ENCODE measurements around the gene DNAI2.

Gene DNAI2

DNA sequence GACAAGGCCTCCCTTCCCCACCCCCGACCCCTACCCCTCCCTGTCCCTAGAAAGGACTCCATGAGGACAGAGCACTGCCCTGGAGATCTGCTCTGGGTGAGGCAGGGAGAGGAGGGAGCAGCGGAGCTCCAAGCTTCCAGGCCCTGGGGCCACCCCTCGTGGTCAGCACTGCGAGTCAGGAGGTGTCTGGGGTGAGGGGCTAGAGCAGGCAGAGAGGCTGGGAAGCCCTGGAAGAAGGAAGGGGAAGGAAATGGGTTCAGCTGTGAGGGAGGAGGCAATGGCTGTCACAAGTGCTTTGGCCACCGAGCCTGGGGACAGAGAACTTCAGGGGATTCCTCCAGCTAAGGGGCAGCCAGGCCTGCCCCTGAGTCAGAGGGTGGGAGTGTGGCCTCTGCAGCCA is 28.2 kb upstream of the DNAI2 start (continued):
- TF ChIP-seq ZNF146 (tag by site-specific recombination; IDR thresholded peaks at IDR 0.05) = no peak

DNA sequence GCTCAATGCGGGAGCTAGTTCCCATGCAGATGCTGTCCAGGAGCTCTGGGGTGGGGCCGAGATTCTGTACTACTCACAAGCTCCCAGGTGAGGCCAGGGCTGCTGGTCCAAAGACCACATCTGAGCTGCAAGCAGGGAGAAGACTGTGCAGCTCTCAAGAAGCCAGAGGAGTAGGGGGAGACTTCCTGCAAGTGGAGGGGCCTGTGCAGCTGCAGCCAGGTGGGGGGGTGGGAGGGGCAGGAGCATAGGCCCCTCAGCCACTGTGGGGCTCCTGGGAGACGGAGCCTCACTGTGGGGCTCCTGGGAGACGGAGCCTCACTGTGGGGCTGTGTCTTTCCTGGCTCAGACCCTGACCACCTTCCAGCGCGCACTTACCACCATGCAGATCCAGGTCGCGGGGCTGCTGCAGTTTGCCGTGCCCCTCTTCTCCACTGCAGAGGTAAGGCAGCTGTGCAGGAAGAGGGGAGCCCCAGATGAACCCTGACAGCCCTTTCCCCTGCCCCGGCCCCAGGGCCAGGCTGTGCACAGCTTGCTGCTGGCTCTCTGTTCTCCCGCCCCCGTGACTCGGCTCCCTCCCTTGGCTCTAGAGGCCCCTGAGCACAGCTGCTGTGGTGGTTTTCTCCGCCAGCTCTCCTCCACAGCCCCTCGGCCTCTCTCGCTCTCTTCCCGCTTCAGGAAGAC is 24.3 kb upstream of the DNAI2 start:
- Histone ChIP-seq H3K4me3 (ENCODE audit: low read depth, low read length) (no peak overlapping the region), H3K9me3 (ENCODE audit: control insufficient read depth, insufficient read depth, low read depth, low read length) (no peaks in the 10 kb centered on the region), H3K27ac (ENCODE audit: extremely low read depth, low read depth, low read length) (no peak overlapping the region), H3K36me3 (ENCODE audit: control insufficient read depth in 2 of 2, insufficient read depth in 1 of 2, low read length in 2 of 2) (no peaks in the 10 kb centered on the region), H3K4me1 (ENCODE audit: control insufficient read depth, insufficient read depth, low read length) (no peaks in the 10 kb centered on the region)
- ChIA-PET CTCF (interaction anchor here (0.6 to 0.7 kb wide), 3 partner anchors 46 to 758 kb away, joined by 3 to 5 read pairs (median 5); partner anchors contain the start of gene GPR142), POLR2A (no interaction called here)
- no peak for TF ChIP-seq HOXC10 (CRISPR knock-in tag; IDR thresholded peaks at IDR 0.05)

DNA sequence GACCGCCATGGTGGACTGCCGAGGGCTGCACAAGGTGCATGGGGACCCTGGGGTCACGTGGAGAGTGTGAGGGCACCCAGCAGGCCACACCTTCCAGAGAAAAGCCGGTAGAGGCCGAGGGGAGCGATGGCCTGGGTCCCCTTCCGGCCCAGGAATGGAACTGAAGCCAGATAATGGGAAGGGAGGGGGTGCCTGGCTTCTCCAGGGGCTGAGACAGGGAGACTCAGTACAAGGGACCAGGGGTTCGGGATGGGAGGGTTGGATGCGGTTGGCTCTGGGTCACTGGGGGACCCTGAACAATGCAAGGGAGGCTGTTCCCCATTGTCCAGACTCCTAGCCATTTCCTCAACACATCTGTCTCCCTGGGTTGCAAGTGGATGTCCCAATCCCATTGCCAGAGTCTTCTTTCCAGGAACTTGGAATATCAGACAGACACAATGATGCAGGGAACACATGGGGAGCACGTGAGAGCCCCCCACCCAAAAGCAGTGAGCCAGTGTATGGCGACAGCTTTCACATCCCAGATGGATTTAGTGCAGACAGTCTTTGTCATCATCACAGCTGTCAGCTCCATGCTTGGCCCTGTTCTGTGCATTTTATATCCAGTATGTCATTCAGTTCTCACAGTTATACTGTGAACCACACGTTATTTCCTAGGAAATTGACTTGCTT is 23.6 kb upstream of the DNAI2 start:
- no peak overlapping the region for H3K4me3 ChIP-seq (ENCODE audit: low read depth, low read length)
- ChIA-PET CTCF (interaction anchor here (0.6 to 1.4 kb wide), 3 partner anchors 46 to 207 kb away, joined by 3 to 5 read pairs (median 3); partner anchors contain the start of gene GPR142), POLR2A (no interaction called here)
- H3K9me3 ChIP-seq (ENCODE audit: control insufficient read depth, insufficient read depth, low read depth, low read length) = no peaks in the 10 kb centered on the region
- TF ChIP-seq ZNF169 (tag by site-specific recombination; IDR thresholded peaks at IDR 0.05) (no peak), MEIS1 (CRISPR knock-in tag; IDR thresholded peaks at IDR 0.05; ENCODE audit: borderline replicate concordance) (no peak), KLF9 (tag by site-specific recombination; IDR thresholded peaks at IDR 0.05; ENCODE audit: low read depth) (no peak), ZNF16 (tag by site-specific recombination; IDR thresholded peaks at IDR 0.05; ENCODE audit: low read depth) (no peak), ZNF2 (tag by site-specific recombination; IDR thresholded peaks at IDR 0.05) (no peak), OSR2 (tag by site-specific recombination; IDR thresholded peaks at IDR 0.05) (no peak), ZNF510 (tag by site-specific recombination; IDR thresholded peaks at IDR 0.05; ENCODE audit: insufficient replicate concordance) (no peak), ZNF394 (tag by site-specific recombination; IDR thresholded peaks at IDR 0.05; ENCODE audit: borderline replicate concordance) (no peak), ZNF585B (tag by site-specific recombination; IDR thresholded peaks at IDR 0.05) (no peak), ZNF624 (tag by site-specific recombination; IDR thresholded peaks at IDR 0.05) (no peak), ZNF138 (tag by site-specific recombination; IDR thresholded peaks at IDR 0.05; ENCODE audit: borderline replicate concordance) (no peak), ZNF223 (tag by site-specific recombination; IDR thresholded peaks at IDR 0.05) (no peak), SP2 (tag by site-specific recombination; IDR thresholded peaks at IDR 0.05) (no peak), GFI1B (tag by site-specific recombination; IDR thresholded peaks at IDR 0.05) (no peak), ZFHX2 (tag by site-specific recombination; conservative IDR thresholded peaks at IDR 0.05) (no peak), ZBTB17 (tag by site-specific recombination; IDR thresholded peaks at IDR 0.05) (no peak), ZNF19 (tag by site-specific recombination; IDR thresholded peaks at IDR 0.05; ENCODE audit: low read depth) (no peak)
- TF ChIP-seq, protein P1, sequence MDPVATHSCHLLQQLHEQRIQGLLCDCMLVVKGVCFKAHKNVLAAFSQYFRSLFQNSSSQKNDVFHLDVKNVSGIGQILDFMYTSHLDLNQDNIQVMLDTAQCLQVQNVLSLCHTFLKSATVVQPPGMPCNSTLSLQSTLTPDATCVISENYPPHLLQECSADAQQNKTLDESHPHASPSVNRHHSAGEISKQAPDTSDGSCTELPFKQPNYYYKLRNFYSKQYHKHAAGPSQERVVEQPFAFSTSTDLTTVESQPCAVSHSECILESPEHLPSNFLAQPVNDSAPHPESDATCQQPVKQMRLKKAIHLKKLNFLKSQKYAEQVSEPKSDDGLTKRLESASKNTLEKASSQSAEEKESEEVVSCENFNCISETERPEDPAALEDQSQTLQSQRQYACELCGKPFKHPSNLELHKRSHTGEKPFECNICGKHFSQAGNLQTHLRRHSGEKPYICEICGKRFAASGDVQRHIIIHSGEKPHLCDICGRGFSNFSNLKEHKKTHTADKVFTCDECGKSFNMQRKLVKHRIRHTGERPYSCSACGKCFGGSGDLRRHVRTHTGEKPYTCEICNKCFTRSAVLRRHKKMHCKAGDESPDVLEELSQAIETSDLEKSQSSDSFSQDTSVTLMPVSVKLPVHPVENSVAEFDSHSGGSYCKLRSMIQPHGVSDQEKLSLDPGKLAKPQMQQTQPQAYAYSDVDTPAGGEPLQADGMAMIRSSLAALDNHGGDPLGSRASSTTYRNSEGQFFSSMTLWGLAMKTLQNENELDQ (tag by site-specific recombination; IDR thresholded peaks at IDR 0.05; ENCODE audit: low read depth) = no peak
- TF ChIP-seq, protein P2, sequence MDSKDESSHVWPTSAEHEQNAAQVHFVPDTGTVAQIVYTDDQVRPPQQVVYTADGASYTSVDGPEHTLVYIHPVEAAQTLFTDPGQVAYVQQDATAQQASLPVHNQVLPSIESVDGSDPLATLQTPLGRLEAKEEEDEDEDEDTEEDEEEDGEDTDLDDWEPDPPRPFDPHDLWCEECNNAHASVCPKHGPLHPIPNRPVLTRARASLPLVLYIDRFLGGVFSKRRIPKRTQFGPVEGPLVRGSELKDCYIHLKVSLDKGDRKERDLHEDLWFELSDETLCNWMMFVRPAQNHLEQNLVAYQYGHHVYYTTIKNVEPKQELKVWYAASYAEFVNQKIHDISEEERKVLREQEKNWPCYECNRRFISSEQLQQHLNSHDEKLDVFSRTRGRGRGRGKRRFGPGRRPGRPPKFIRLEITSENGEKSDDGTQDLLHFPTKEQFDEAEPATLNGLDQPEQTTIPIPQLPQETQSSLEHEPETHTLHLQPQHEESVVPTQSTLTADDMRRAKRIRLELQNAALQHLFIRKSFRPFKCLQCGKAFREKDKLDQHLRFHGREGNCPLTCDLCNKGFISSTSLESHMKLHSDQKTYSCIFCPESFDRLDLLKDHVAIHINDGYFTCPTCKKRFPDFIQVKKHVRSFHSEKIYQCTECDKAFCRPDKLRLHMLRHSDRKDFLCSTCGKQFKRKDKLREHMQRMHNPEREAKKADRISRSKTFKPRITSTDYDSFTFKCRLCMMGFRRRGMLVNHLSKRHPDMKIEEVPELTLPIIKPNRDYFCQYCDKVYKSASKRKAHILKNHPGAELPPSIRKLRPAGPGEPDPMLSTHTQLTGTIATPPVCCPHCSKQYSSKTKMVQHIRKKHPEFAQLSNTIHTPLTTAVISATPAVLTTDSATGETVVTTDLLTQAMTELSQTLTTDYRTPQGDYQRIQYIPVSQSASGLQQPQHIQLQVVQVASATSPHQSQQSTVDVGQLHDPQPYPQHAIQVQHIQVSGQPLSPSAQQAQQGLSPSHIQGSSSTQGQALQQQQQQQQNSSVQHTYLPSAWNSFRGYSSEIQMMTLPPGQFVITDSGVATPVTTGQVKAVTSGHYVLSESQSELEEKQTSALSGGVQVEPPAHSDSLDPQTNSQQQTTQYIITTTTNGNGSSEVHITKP (tag by site-specific recombination; IDR thresholded peaks at IDR 0.05) = no peak
- TF ChIP-seq, protein P3, sequence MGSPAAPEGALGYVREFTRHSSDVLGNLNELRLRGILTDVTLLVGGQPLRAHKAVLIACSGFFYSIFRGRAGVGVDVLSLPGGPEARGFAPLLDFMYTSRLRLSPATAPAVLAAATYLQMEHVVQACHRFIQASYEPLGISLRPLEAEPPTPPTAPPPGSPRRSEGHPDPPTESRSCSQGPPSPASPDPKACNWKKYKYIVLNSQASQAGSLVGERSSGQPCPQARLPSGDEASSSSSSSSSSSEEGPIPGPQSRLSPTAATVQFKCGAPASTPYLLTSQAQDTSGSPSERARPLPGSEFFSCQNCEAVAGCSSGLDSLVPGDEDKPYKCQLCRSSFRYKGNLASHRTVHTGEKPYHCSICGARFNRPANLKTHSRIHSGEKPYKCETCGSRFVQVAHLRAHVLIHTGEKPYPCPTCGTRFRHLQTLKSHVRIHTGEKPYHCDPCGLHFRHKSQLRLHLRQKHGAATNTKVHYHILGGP (tag by site-specific recombination; IDR thresholded peaks at IDR 0.05) = no peak
- no peaks in the 10 kb centered on the region for H3K4me1 ChIP-seq (ENCODE audit: control insufficient read depth, insufficient read depth, low read length)
- H3K36me3 ChIP-seq (ENCODE audit: control insufficient read depth in 2 of 2, insufficient read depth in 1 of 2, low read length in 2 of 2) = no peaks in the 10 kb centered on the region; a peak in 1 of 3 replicates
- no peak overlapping the region for H3K27ac ChIP-seq (ENCODE audit: extremely low read depth, low read depth, low read length)
